ENCODE results near the gene CCDC89. TPM values are rescaled to one million over a fixed set of nuclear protein-coding genes. Genes with fewer than 3 reads are reported as not detected.

CCDC89 gene
- total and polyA plus RNA-seq, 11 donors: 0.11 to 1.5 (median 0.58) TPM; not detected in 1

DNA sequence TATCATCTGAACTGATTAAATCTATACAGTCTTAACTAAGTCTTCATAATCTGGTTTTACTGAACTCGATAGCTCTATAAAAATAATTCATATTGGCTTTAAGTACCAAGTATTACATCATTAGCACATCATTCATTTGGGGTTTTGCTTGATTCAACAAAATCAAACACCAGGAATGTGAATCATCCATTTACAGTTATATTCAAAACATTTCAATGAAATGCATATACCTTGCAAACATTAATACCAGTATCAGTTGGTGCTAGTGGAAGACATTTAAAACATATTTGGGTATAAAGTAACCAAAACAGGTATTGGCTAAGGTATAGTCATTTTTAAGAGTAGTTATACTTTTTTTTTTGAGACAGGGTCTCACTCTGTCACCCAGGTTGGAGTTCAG is 12.2 kb upstream of the CCDC89 start:
- Histone ChIP-seq H3K27ac (no peak overlapping the region), H3K36me3 (peaks cover 0 to 66% (median 3%) of the 10 kb centered on the region in 9 donors), H3K4me1 (peaks cover 0 to 14% (median 0%) of the 10 kb centered on the region in 12 donors), H3K9me3 (no peaks in the 10 kb centered on the region), H3K4me3 (no peak overlapping the region), H3K27me3 (no peaks in the 10 kb centered on the region)
- intact Hi-C loops (cut with DNase I): loop anchor here in 3 of 10 donors (5.0 to 10.0 kb wide), 2 partner anchors 127 to 129 kb away; no protein-coding TSS in a partner anchor
- WGBS, 4 donors: 81 to 93% (median 85%) methylated on average over 1 of the region's 1 CpG
- TF ChIP-seq, protein P1, sequence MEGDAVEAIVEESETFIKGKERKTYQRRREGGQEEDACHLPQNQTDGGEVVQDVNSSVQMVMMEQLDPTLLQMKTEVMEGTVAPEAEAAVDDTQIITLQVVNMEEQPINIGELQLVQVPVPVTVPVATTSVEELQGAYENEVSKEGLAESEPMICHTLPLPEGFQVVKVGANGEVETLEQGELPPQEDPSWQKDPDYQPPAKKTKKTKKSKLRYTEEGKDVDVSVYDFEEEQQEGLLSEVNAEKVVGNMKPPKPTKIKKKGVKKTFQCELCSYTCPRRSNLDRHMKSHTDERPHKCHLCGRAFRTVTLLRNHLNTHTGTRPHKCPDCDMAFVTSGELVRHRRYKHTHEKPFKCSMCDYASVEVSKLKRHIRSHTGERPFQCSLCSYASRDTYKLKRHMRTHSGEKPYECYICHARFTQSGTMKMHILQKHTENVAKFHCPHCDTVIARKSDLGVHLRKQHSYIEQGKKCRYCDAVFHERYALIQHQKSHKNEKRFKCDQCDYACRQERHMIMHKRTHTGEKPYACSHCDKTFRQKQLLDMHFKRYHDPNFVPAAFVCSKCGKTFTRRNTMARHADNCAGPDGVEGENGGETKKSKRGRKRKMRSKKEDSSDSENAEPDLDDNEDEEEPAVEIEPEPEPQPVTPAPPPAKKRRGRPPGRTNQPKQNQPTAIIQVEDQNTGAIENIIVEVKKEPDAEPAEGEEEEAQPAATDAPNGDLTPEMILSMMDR (IDR thresholded peaks at IDR 0.05): no peak
- TF ChIP-seq POLR2A (IDR thresholded peaks at IDR 0.05): no peak
- ATAC-seq (no peak), DNase-seq (no peak)

DNA sequence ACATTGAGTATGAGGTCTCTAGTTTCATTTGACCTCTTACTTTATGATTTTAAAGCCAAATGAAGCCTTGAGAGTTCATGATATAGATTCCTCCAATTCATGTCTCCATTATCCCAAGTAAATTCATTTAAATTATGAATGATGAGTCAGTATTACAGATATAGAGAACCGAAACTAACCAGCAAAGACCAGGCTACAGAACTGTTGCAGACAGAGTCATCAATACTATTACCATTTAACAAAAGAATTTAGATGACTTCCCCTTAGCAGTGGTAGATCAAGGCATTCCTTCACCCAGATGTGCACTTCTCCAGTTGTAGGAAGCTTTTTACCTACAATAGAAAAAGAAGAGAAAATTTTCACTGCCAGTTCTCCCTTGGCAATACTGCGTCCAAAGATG is 11.8 kb upstream of the CCDC89 start:
- DNase-seq: no peak
- Histone ChIP-seq H3K4me3 (no peak overlapping the region), H3K27ac (no peak overlapping the region), H3K36me3 (peaks cover 0 to 69% (median 3%) of the 10 kb centered on the region in 9 donors), H3K4me1 (peaks cover 0 to 14% (median 0%) of the 10 kb centered on the region in 12 donors), H3K9me3 (no peaks in the 10 kb centered on the region), H3K27me3 (no peaks in the 10 kb centered on the region)
- no peak for ATAC-seq
- intact Hi-C loops (cut with DNase I): loop anchor here in 3 of 10 donors (5.0 to 10.0 kb wide), 2 partner anchors 127 to 130 kb away; no protein-coding TSS in a partner anchor
- TF ChIP-seq, protein P1 (IDR thresholded peaks at IDR 0.05): no peak
- TF ChIP-seq POLR2A (IDR thresholded peaks at IDR 0.05): no peak
- 92 to 96% (median 95%) methylated on average over 2 of the region's 2 CpGs for WGBS, 4 donors

DNA sequence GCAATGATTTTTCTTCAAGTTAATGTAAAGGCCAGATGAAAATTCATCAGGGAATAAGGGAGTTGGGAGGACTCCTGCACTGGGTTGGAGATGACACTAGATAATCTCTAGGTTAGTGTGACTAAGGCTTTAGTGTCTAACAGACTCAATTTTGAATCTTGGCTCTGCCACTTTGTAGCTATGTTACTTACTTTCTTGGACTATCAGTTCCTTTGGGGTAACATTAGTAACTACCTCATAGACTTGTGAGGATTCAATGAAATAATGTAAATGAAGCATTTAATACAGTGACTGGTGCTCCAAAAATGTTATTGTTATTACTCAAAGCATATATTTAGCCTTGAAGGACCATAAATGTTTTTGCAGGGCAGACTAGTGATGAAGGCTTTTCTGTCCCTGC is 9.6 kb upstream of the CCDC89 start:
- H3K4me1 ChIP-seq: peaks cover 0 to 13% (median 0%) of the 10 kb centered on the region in 12 donors
- ATAC-seq (no peak), DNase-seq (no peak)
- H3K27me3 ChIP-seq: no peaks in the 10 kb centered on the region
- H3K9me3 ChIP-seq: no peaks in the 10 kb centered on the region
- TF ChIP-seq, protein P1 (IDR thresholded peaks at IDR 0.05): no peak
- no peak for TF ChIP-seq POLR2A (IDR thresholded peaks at IDR 0.05)
- intact Hi-C loops (cut with DNase I): loop anchor here in 4 of 10 donors (2.0 to 10.0 kb wide), 3 partner anchors 129 to 132 kb away; no protein-coding TSS in a partner anchor
- peaks cover 0 to 67% (median 3%) of the 10 kb centered on the region in 9 donors for H3K36me3 ChIP-seq
- H3K4me3 ChIP-seq: no peak overlapping the region
- H3K27ac ChIP-seq: no peak overlapping the region

DNA sequence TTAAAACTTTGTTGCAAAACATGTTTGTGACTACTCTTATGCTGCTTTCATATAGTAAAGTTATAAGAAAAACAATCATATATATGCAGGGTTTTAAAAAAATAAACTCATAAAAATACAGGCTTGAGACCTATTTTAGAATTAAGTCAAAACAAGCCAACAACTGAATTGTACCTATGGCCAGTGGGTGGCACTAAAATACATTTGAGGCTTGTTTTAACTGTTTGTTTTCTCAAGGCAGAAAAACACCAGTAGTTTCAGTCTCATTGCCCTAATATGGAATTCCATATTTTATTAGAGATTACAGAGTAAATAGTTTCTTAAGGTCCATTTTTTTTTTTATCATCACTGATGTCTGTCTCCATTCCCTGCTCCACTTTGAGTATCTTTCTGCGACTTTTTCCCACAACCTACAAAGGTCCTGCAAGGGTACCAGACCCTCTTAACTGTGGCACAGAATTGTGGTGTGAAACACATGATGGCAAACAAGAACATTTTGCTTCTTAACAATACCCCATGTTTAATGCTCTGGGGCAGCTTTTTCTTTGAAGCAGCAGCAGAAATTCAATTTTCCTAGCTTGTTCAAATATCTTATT is 8.5 kb upstream of the CCDC89 start:
- Histone ChIP-seq H3K36me3 (peaks cover 0 to 62% (median 3%) of the 10 kb centered on the region in 9 donors), H3K27me3 (no peaks in the 10 kb centered on the region), H3K4me1 (peaks cover 0 to 2% (median 0%) of the 10 kb centered on the region in 12 donors), H3K9me3 (no peaks in the 10 kb centered on the region), H3K27ac (no peak overlapping the region), H3K4me3 (no peak overlapping the region)
- intact Hi-C loops (cut with DNase I): loop anchor here in 7 of 10 donors (1.0 to 10.0 kb wide), 5 partner anchors 118 to 133 kb away; partner anchors contain the start of gene SYTL2 (in 1 of the 7)
- ATAC-seq (no peak), DNase-seq (no peak)
- TF ChIP-seq, protein P1 (IDR thresholded peaks at IDR 0.05): peak; percentile 22 to 75 (median 52)
- TF ChIP-seq POLR2A (IDR thresholded peaks at IDR 0.05): no peak
- 92 to 97% (median 96%) methylated on average over 1 of the region's 1 CpG for WGBS, 4 donors

Data from heart left ventricle (tissue), 16 donors.